A549 (cell line): Measurements from ENCODE around the gene SNRNP40. TPM values are rescaled to one million over a fixed set of nuclear protein-coding genes. Genes with fewer than 3 reads are reported as not detected.

Experiments
- ATAC-seq, 2 experiments: fragments of 200-7000 bp in 1 of 2; fragments of >200 bp in 1 of 2; cut with Nextera tagmentation in 1 of 2; cut with Tn5 transposase in 1 of 2; 3 replicates each; pipeline versions ENCODE4 v1.8.0 to v1.9.1; 2018 to 2020; ENCODE audit warnings: mild to moderate bottlenecking in 1 of 2, moderate library complexity in 1 of 2
- CTCF ChIA-PET: fragments of 300-600 bp; sonication (Branson Sonifier 250); formaldehyde crosslinking; extraction: SDS; loops from one replicate; lab custom pipeline; 2021; ENCODE audit warnings: antibody characterized with exemption, inconsistent platforms; lab: Yijun Ruan, JAX
- POLR2A ChIA-PET: fragments of 350-600 bp; formaldehyde crosslinking; extraction: SDS; loops from one replicate; lab custom pipeline; 2021; ENCODE audit warnings: antibody characterized with exemption, inconsistent platforms; lab: Yijun Ruan, JAX
- DNase-seq, 2 experiments: peaks; one replicate each; pipeline versions ENCODE4 v3.0.0 to v3.0.0-alpha.2; 2011 to 2016; ENCODE audit warnings: low read depth in 1 of 2, low spot score in 1 of 2
- FAIRE-seq: peaks from 2 replicates; lab custom pipeline; 2011; peaks lifted over from hg19 to GRCh38; lab: Jason Lieb, UNC
- H3K27ac ChIP-seq, 2 experiments: fragments of >200 bp; sonication (Bioruptor Twin); formaldehyde crosslinking; 3 replicates each; pipeline ENCODE4 v1.5.1; 2016 to 2017
- H3K4me1 ChIP-seq: fragments of >200 bp; sonication (Bioruptor Twin); formaldehyde crosslinking; 3 replicates; pipeline ENCODE4 v1.6.1; 2016
- H3K4me2 ChIP-seq: fragments of >200 bp; sonication (Bioruptor Twin); formaldehyde crosslinking; 3 replicates; pipeline ENCODE4 v1.6.1; 2016
- H3K4me3 ChIP-seq: fragments of >200 bp; sonication (Bioruptor Twin); formaldehyde crosslinking; 3 replicates; pipeline ENCODE4 v1.5.1; 2016
- H3K9me3 ChIP-seq: fragments of >200 bp; sonication (Bioruptor Twin); formaldehyde crosslinking; 3 replicates; pipeline ENCODE4 v1.6.1; 2016
- CBX2 ChIP-seq: fragments of 200-600 bp; sonication (generic); IDR thresholded peaks from 2 replicates; pipeline ENCODE4 v1.6.1; 2016; ENCODE audit warnings: low read depth, mild to moderate bottlenecking, borderline replicate concordance
- CEBPB ChIP-seq, 2 experiments: fragments of >200 bp in 1 of 2; sonication (Bioruptor Twin) in 1 of 2; formaldehyde crosslinking in 1 of 2; IDR thresholded peaks; 2 replicates each; pipeline ENCODE4 v1.6.1; 2012 to 2016
- E2F6 ChIP-seq: IDR thresholded peaks from 2 replicates; pipeline ENCODE4 v1.6.1; 2012; ENCODE audit warnings: low read depth, borderline replicate concordance
- EHMT2 ChIP-seq: fragments of 200-600 bp; sonication (generic); IDR thresholded peaks from 2 replicates; pipeline ENCODE4 v1.6.1; 2016; ENCODE audit warnings: antibody characterized with exemption, low read depth, mild to moderate bottlenecking, moderate library complexity
- ELK1 ChIP-seq: fragments of 150-350 bp; IDR thresholded peaks from 2 replicates; pipeline ENCODE4 v1.6.1; 2014; ENCODE audit warnings: low read depth, mild to moderate bottlenecking, low read length
- FOSB ChIP-seq: fragments of 250-450 bp; sonication (Bioruptor Pico); IDR thresholded peaks from 2 replicates; pipeline ENCODE4 v1.5.0; 2020; ENCODE audit warnings: mild to moderate bottlenecking, moderate library complexity
- HEYL ChIP-seq: fragments of 250-450 bp; sonication (Bioruptor Pico); IDR thresholded peaks from 2 replicates; pipeline ENCODE4 v1.8.0; 2021; ENCODE audit warnings: mild to moderate bottlenecking, moderate library complexity
- HMGXB4 ChIP-seq: fragments of 250-450 bp; sonication (Bioruptor Pico); IDR thresholded peaks from 2 replicates; pipeline ENCODE4 v1.5.0; 2021; ENCODE audit warnings: mild to moderate bottlenecking, moderate library complexity, borderline replicate concordance
- HOXA7 ChIP-seq: fragments of 250-450 bp; sonication (Bioruptor Pico); IDR thresholded peaks from 2 replicates; pipeline ENCODE4 v1.5.0; 2020; ENCODE audit warnings: mild to moderate bottlenecking, moderate library complexity
- HOXB5 ChIP-seq: fragments of 250-450 bp; sonication (Bioruptor Pico); IDR thresholded peaks from 2 replicates; pipeline ENCODE4 v1.5.0; 2020; ENCODE audit warnings: mild to moderate bottlenecking, moderate library complexity
- JUNB ChIP-seq: fragments of >200 bp; sonication (Bioruptor Twin); formaldehyde crosslinking; IDR thresholded peaks from 2 replicates; pipeline ENCODE4 v1.6.1; 2016
- MAX ChIP-seq: IDR thresholded peaks from 2 replicates; pipeline ENCODE4 v1.6.1; 2012
- MAZ ChIP-seq: fragments of 150-350 bp; IDR thresholded peaks from 2 replicates; pipeline ENCODE4 v1.6.1; 2014; ENCODE audit warnings: antibody characterized with exemption, low read depth, low read length, borderline replicate concordance
- MYC ChIP-seq: IDR thresholded peaks from 2 replicates; pipeline ENCODE4 v1.6.1; 2012; ENCODE audit warnings: mild to moderate bottlenecking, inconsistent platforms, low read length, improper control_type of control experiment, borderline replicate concordance
- NPAS2 ChIP-seq: fragments of 250-450 bp; sonication (Bioruptor Pico); IDR thresholded peaks from 2 replicates; pipeline ENCODE4 v1.8.0; 2022; ENCODE audit warnings: mild to moderate bottlenecking, moderate library complexity, borderline replicate concordance
- PBX3 ChIP-seq: IDR thresholded peaks from 2 replicates; pipeline ENCODE4 v1.6.1; 2012
- POLR2A ChIP-seq: IDR thresholded peaks from 2 replicates; pipeline ENCODE4 v1.6.1; 2012; ENCODE audit warnings: mild to moderate bottlenecking, low read length
- POLR2AphosphoS2 ChIP-seq: conservative IDR thresholded peaks from 2 replicates; pipeline ENCODE4 v1.6.1; 2012; ENCODE audit warnings: low read length, improper control_type of control experiment, inconsistent platforms
- RAD21 ChIP-seq, 2 experiments: fragments of >200 bp in 1 of 2; sonication (Bioruptor Twin) in 1 of 2; formaldehyde crosslinking in 1 of 2; IDR thresholded peaks in 1 of 2; conservative IDR thresholded peaks in 1 of 2; 2 replicates in 1 of 2; 3 replicates in 1 of 2; pipeline ENCODE4 v1.6.1; 2012 to 2018; ENCODE audit warnings: inconsistent platforms in 1 of 2
- RCOR1 ChIP-seq: fragments of 150-350 bp; IDR thresholded peaks from 2 replicates; pipeline ENCODE4 v1.6.1; 2014; ENCODE audit warnings: antibody characterized with exemption, low read length, low read depth
- REST ChIP-seq: fragments of 200-600 bp; sonication (generic); IDR thresholded peaks from 2 replicates; pipeline ENCODE4 v1.6.1; 2016; ENCODE audit warnings: antibody characterized with exemption, mild to moderate bottlenecking, moderate library complexity
- RNF2 ChIP-seq: fragments of 200-600 bp; sonication (generic); IDR thresholded peaks from 2 replicates; pipeline ENCODE4 v1.6.1; 2016; ENCODE audit warnings: low read depth, mild to moderate bottlenecking, antibody characterized with exemption, moderate library complexity, borderline replicate concordance
- TP53 ChIP-seq: fragments of 250-450 bp; sonication (Bioruptor Pico); IDR thresholded peaks from 2 replicates; pipeline ENCODE4 v1.5.0; 2021; ENCODE audit warnings: mild to moderate bottlenecking, moderate library complexity
- ZNF302 ChIP-seq: fragments of 250-450 bp; sonication (Bioruptor Pico); IDR thresholded peaks from 2 replicates; pipeline ENCODE4 v1.9.0; 2021; ENCODE audit warnings: inconsistent platforms, mild to moderate bottlenecking, moderate library complexity
- WGBS: methylation state at CpG from one replicate; pipeline ENCODE4 v1.1.6; 2017; ENCODE audit errors: missing lambda C conversion rate; 5-methylcytosine and 5-hydroxymethylcytosine counted together
- polyA plus RNA-seq, 4 experiments: library from polyadenylated mRNA; depleted of rRNA in 3 of 4; stranded (reverse); fragments of >200 nt; fragmentation: RNase III in 1 of 4; extraction: RNeasy Plus Mini Kit Qiagen cat#74134 plus additional on column Dnase treatment in 1 of 4; gene quantifications; 2 replicates in 3 of 4; 3 replicates in 1 of 4; pipeline ENCODE4 v1.2.3, GENCODE V29; 2011 to 2017

The SNRNP40 gene
- polyA plus RNA-seq, 2 of the 4 experiments (the other 2 are of a cell fraction) = 47.4 to 72.5 TPM

- H3K27ac ChIP-seq = no peak overlapping the region
- H3K4me2 ChIP-seq = no peak overlapping the region
- H3K9me3 ChIP-seq = no peaks in the 10 kb centered on the region
- ATAC-seq = no peak
- TF ChIP-seq TP53 (CRISPR knock-in tag) = no peak
- no peak for TF ChIP-seq HMGXB4 (CRISPR knock-in tag)
- no peak for TF ChIP-seq HOXA7 (CRISPR knock-in tag)
- no peak for TF ChIP-seq HEYL (CRISPR knock-in tag)
- TF ChIP-seq ELK1 = no peak
- no peak for TF ChIP-seq PBX3
- TF ChIP-seq MAZ = no peak
- no peak for TF ChIP-seq REST
- H3K4me3 ChIP-seq = no peak overlapping the region
- ChIA-PET POLR2A (no interaction called here), CTCF (no interaction called here)
- no peak for DNase-seq
- no peak for FAIRE-seq
- peaks cover 3% of the 10 kb centered on the region; the same call in 1 of the 3 replicates for H3K4me1 ChIP-seq
- WGBS = 93% methylated on average over 5 of the region's 5 CpGs
These were observed 68.6 kb downstream of the SNRNP40 start for GRCh38 chr1:31227891-31228568.

GRCh38 chr1:31224068-31224467, 72.5 kb downstream of the SNRNP40 start:
- WGBS = 44% methylated on average over 8 of the region's 9 CpGs
- no peaks in the 10 kb centered on the region for H3K9me3 ChIP-seq
- no peak overlapping the region for H3K4me3 ChIP-seq
- H3K27ac ChIP-seq = no peak overlapping the region
- no peak overlapping the region for H3K4me2 ChIP-seq
- peaks cover 2% of the 10 kb centered on the region; the same call in 1 of the 3 replicates for H3K4me1 ChIP-seq
- ChIA-PET CTCF (interaction anchor here (0.5 to 1.6 kb wide), 3 partner anchors 9 to 140 kb away, joined by 3 read pairs; no protein-coding TSS in a partner anchor), POLR2A (no interaction called here)
- DNase-seq = no peak
- ATAC-seq = no peak
- no peak for TF ChIP-seq POLR2AphosphoS2
- no peak for TF ChIP-seq EHMT2
- TF ChIP-seq MAX = no peak
- no peak for TF ChIP-seq CBX2
- TF ChIP-seq RNF2 = no peak
- TF ChIP-seq HMGXB4 (CRISPR knock-in tag) = no peak
- no peak for TF ChIP-seq MYC
- no peak for TF ChIP-seq ZNF302
- no peak for TF ChIP-seq POLR2A
- TF ChIP-seq RAD21 (conservative IDR thresholded peaks at IDR 0.05 in 1 of 2, IDR thresholded peaks at IDR 0.05 in 1 of 2) = no peak
- TF ChIP-seq E2F6 = no peak
- no peak for TF ChIP-seq HEYL (CRISPR knock-in tag)
- no peak for TF ChIP-seq NPAS2
- TF ChIP-seq FOSB (CRISPR knock-in tag) = no peak
- no peak for TF ChIP-seq HOXB5 (CRISPR knock-in tag)
- no peak for TF ChIP-seq JUNB
- TF ChIP-seq CEBPB (IDR thresholded peaks at IDR 0.05) = no peak
- no peak for TF ChIP-seq RCOR1
- no peak for FAIRE-seq
